ENCODE measurements around the gene ZFPM1.

DNA sequence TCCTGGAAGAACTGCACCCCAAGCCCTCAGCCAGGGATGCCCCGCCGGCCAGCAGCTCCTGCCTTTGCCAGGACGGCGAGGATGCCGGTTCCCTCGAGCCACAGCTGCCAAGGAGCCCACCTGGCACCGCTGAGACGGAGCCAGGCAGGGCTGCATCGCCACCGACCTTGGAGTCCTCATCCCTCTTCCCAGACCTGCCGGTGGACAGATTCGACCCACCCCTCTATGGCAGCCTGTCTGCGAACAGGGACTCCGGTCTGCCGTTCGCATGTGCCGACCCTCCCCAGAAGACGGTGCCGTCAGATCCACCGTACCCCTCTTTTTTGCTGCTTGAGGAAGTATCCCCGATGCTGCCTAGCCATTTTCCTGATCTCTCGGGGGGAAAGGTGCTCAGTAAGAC, 21.4 kb upstream of the ZFPM1 start:
- TF ChIP-seq POLR2AphosphoS5 (IDR thresholded peaks at IDR 0.05; ENCODE audit: borderline replicate concordance, low read depth, low read length) (no peak), EZH2 (IDR thresholded peaks at IDR 0.05) (no peak), FOXP2 (optimal IDR thresholded peaks at IDR 0.05; ENCODE audit: control extremely low read depth, extremely low read length, insufficient read depth) (no peak)
